Esophagus squamous epithelium (tissue), 4 donors: ENCODE results near the gene CAV3.

ENCODE experiments used
- POLR2A ChIP-seq, 4 donors: fragments of 450-650 bp; IDR thresholded peaks; one replicate each; pipeline ENCODE4 v1.6.1; 2017; ENCODE audit warnings: antibody characterized with exemption in 4 of 4, mild to moderate bottlenecking in 4 of 4, moderate library complexity in 3 of 4
- TF ChIP-seq, protein P1 (sequence below), 6 experiments: fragments of 450-650 bp in 4 of 6; fragments of 200-600 bp in 2 of 6; sonication (generic) in 2 of 6; IDR thresholded peaks; one replicate each; pipeline ENCODE4 v1.5.1; 2016 to 2019; ENCODE audit warnings: antibody characterized with exemption in 6 of 6, mild to moderate bottlenecking in 4 of 6, moderate library complexity in 4 of 6

DNA sequence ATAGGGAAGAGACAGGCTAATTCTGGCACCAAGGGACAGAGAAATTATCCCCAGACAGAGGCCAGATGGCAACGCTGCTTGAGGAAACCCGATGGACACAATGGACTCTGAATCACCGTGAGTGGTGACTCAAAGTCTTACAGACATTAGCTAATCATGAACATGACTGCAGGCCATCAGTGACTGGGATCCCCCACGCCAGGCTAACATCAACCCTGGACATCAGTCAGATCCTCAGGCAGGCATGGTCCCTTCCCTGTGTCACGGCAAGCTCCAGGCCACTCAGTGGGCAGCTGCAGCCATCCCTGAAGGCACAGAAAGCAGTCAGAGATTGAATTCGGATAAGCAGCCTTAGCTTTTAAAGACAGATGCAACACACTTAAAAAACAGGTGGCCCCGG is 59.6 kb downstream of the CAV3 start:
- TF ChIP-seq, protein P1, sequence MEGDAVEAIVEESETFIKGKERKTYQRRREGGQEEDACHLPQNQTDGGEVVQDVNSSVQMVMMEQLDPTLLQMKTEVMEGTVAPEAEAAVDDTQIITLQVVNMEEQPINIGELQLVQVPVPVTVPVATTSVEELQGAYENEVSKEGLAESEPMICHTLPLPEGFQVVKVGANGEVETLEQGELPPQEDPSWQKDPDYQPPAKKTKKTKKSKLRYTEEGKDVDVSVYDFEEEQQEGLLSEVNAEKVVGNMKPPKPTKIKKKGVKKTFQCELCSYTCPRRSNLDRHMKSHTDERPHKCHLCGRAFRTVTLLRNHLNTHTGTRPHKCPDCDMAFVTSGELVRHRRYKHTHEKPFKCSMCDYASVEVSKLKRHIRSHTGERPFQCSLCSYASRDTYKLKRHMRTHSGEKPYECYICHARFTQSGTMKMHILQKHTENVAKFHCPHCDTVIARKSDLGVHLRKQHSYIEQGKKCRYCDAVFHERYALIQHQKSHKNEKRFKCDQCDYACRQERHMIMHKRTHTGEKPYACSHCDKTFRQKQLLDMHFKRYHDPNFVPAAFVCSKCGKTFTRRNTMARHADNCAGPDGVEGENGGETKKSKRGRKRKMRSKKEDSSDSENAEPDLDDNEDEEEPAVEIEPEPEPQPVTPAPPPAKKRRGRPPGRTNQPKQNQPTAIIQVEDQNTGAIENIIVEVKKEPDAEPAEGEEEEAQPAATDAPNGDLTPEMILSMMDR (IDR thresholded peaks at IDR 0.05), result no peak
- TF ChIP-seq POLR2A (IDR thresholded peaks at IDR 0.05), result no peak
